HG02943 (cell line): Measurements from ENCODE around the gene KIF18A.
A peak's percentile ranks its signal among the peaks of the same experiment; 100 is the strongest.
"Not testable (repeated sequence)": the region's sequence is repeated elsewhere in the genome, so short reads cannot be mapped to it uniquely, and the experiment has no call there.

ENCODE experiments used
- ATAC-seq: cut with Tn5 transposase; IDR thresholded peaks from one replicate; pipeline ENCODE4 v1.9.1; 2021; ENCODE audit warnings: mild to moderate bottlenecking, low read depth, moderate library complexity; ENCODE audit not compliant: unreplicated experiment

The KIF18A gene

GRCh38 chr11:28107750-28108618 is at the start of gene KIF18A, which contains the start of gene METTL15:
TSS of gene KIF18A (minus strand) at chr11:28108156. CDS start at chr11:28097947, 10,209 bp downstream.
TSS of gene METTL15 (plus strand) at chr11:28108388. CDS start at chr11:28113335, 4,947 bp downstream.
- ATAC-seq: peak; percentile 94

GRCh38 chr11:28153586-28153985 is 45.6 kb upstream of the KIF18A start:
- no peak for ATAC-seq

- ATAC-seq: no peak
Measured at GRCh38 chr11:28152743-28153142, 44.8 kb upstream of the KIF18A start.

GRCh38 chr11:28146123-28146751 is 38.3 kb upstream of the KIF18A start:
- ATAC-seq: no peak

- no peak for ATAC-seq
Measured at GRCh38 chr11:28144808-28145207, 36.9 kb upstream of the KIF18A start.

GRCh38 chr11:28142724-28143123 is 34.8 kb upstream of the KIF18A start:
- ATAC-seq: no peak

- no peak for ATAC-seq
Measured at GRCh38 chr11:28140689-28141455, 32.9 kb upstream of the KIF18A start.

- ATAC-seq: no peak
Measured at GRCh38 chr11:28139841-28140415, 32.0 kb upstream of the KIF18A start.

- ATAC-seq: no peak
Measured at GRCh38 chr11:28137832-28138231, 29.9 kb upstream of the KIF18A start.

GRCh38 chr11:28137366-28137765 is 29.4 kb upstream of the KIF18A start:
- ATAC-seq: no peak

- not testable (repeated sequence) for ATAC-seq
Measured at GRCh38 chr11:28136157-28136556, 28.2 kb upstream of the KIF18A start.

GRCh38 chr11:28133146-28133545 is 25.2 kb upstream of the KIF18A start:
- ATAC-seq: no peak

- ATAC-seq: no peak
Measured at GRCh38 chr11:28132548-28132947, 24.6 kb upstream of the KIF18A start.

GRCh38 chr11:28123151-28123581 is 15.2 kb upstream of the KIF18A start:
- no peak for ATAC-seq

GRCh38 chr11:28117712-28118111 is 9.8 kb upstream of the KIF18A start:
- ATAC-seq: no peak

GRCh38 chr11:28114731-28115130 is 6.8 kb upstream of the KIF18A start:
- no peak for ATAC-seq

- ATAC-seq: no peak
Measured at GRCh38 chr11:28114116-28114515, 6.2 kb upstream of the KIF18A start.

- ATAC-seq: no peak
Measured at GRCh38 chr11:28110821-28111200, 2.9 kb upstream of the KIF18A start.

GRCh38 chr11:28110108-28110820 is 2.3 kb upstream of the KIF18A start:
- peak; percentile 30 for ATAC-seq

GRCh38 chr11:28108958-28109357 is 1.0 kb upstream of the KIF18A start:
- no peak for ATAC-seq
